GM21390 (cell line): ENCODE data around the gene CDKAL1.

Experiments
- ATAC-seq: cut with Tn5 transposase; IDR thresholded peaks from one replicate; pipeline ENCODE4 v1.9.1; 2021; ENCODE audit not compliant: unreplicated experiment

The CDKAL1 gene

GRCh38 chr6:21157186-21157929 lies 623.1 kb downstream of the CDKAL1 start:
- ATAC-seq, result peak; percentile 71

GRCh38 chr6:21158149-21158548 lies 623.9 kb downstream of the CDKAL1 start:
- no peak for ATAC-seq

- ATAC-seq, result no peak
Observed at GRCh38 chr6:21158873-21159272, 624.6 kb downstream of the CDKAL1 start.

- no peak for ATAC-seq
Observed at GRCh38 chr6:21159465-21159864, 625.2 kb downstream of the CDKAL1 start.

- ATAC-seq, result no peak
Observed at GRCh38 chr6:21161707-21162106, 627.5 kb downstream of the CDKAL1 start.

- ATAC-seq, result no peak
Observed at GRCh38 chr6:21163110-21163837, 629.0 kb downstream of the CDKAL1 start.

- no peak for ATAC-seq
Observed at GRCh38 chr6:21163838-21164180, 629.6 kb downstream of the CDKAL1 start.

- peak; percentile 67 for ATAC-seq
Observed at GRCh38 chr6:21164768-21165326, 630.6 kb downstream of the CDKAL1 start.

GRCh38 chr6:21166754-21167153 lies 632.5 kb downstream of the CDKAL1 start:
- ATAC-seq, result peak; percentile 61

- ATAC-seq, result no peak
Observed at GRCh38 chr6:21167790-21168189, 633.5 kb downstream of the CDKAL1 start.

- no peak for ATAC-seq
Observed at GRCh38 chr6:21171801-21172200, 637.5 kb downstream of the CDKAL1 start.

- ATAC-seq, result no peak
Observed at GRCh38 chr6:21173031-21173430, 638.8 kb downstream of the CDKAL1 start.

- ATAC-seq, result no peak
Observed at GRCh38 chr6:21173678-21174077, 639.4 kb downstream of the CDKAL1 start.

GRCh38 chr6:21176197-21176596 lies 641.9 kb downstream of the CDKAL1 start:
- ATAC-seq, result no peak

GRCh38 chr6:21180155-21180554 lies 645.9 kb downstream of the CDKAL1 start:
- peak; percentile 62 for ATAC-seq

- no peak for ATAC-seq
Observed at GRCh38 chr6:21180800-21181337, 646.6 kb downstream of the CDKAL1 start.

GRCh38 chr6:21181866-21182265 lies 647.6 kb downstream of the CDKAL1 start:
- peak; percentile 82 for ATAC-seq

- ATAC-seq, result no peak
Observed at GRCh38 chr6:21182589-21182988, 648.3 kb downstream of the CDKAL1 start.

GRCh38 chr6:21185861-21186478 lies 651.7 kb downstream of the CDKAL1 start:
- ATAC-seq, result no peak

- ATAC-seq, result no peak
Observed at GRCh38 chr6:21186479-21187055, 652.3 kb downstream of the CDKAL1 start.

GRCh38 chr6:21187485-21187884 lies 653.2 kb downstream of the CDKAL1 start:
- ATAC-seq, result no peak
